Measurements from ENCODE around the gene PRKCZ. TPM values are rescaled to one million over a fixed set of nuclear protein-coding genes. Genes with fewer than 3 reads are reported as not detected.

The PRKCZ gene
- total and polyA plus RNA-seq, 2 experiments from 2014 or later = 26.2 to 36.9 TPM

DNA sequence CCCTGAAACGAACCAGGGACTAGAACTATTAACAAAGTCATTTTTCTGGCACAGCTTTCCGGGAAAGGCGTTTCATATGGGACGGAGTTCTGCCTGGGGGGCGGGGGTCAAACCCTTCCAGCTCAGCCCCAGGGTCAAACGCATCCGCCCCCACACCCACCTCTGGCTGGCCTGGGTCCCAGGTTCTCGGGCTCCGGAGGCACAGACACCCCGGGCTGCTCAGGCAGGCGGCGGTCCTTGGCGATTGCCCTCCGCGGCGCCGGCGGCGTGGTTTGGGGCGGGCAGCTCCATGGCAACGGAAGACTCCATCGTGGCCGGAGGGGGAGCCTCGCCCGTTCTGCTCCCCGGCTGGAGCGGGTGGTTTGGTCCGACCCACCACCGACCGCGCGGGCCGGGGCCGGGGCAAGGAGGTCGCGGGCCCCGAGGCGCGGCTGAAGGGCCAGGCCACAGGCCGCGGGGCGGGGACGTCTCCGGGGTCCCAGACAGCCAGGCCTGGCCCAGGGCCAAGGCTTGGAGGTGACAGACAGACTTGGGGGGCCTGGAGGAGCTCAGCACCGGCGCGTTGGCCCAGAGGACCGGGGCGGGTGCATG, 46.6 kb upstream of the PRKCZ start, which contains the start of gene CFAP74:
Gene CFAP74, minus strand, starts transcription at position 246 of the 591 bp plus-strand sequence. CDS start 12,830 bp downstream, outside the sequence.
- ATAC-seq (peak; percentile 96), DNase-seq (ENCODE audit: low spot score) (peak; percentile 93)
- H3K27me3 ChIP-seq (ENCODE audit: insufficient read depth) = peaks cover 6% of the 10 kb centered on the region; the same call in 1 of the 2 replicates
- no peaks in the 10 kb centered on the region for H3K79me2 ChIP-seq (replicated peaks; ENCODE audit: insufficient read depth)
- H2AFZ ChIP-seq = peak within 1 kb of the TSS; percentile 99
- H3K4me3 ChIP-seq = peak within 1 kb of the TSS; percentile 64
- H4K20me1 ChIP-seq (replicated peaks; ENCODE audit: insufficient read depth) = no peaks in the 10 kb centered on the region
- 0 out of 2 replicates have a peak, but pooled peaks cover 4% of the 10 kb centered on the region for H3F3A ChIP-seq (replicated peaks; ENCODE audit: low read depth)
- no peak within 1 kb of the TSS for H3K27ac ChIP-seq (ENCODE audit: low read depth)
- Mint-ChIP-seq H3K4me3 (peak within 1 kb of the TSS; percentile 67), H3K27me3 (ENCODE audit: insufficient read depth, low read depth, poor library complexity) (peaks cover 11% of the 10 kb centered on the region), H3K36me3 (ENCODE audit: low read depth) (no peaks in the 10 kb centered on the region; the same call in 2 of the 3 replicates), H3K4me1 (peaks cover 5% of the 10 kb centered on the region; the same call in 2 of the 3 replicates), H3K27ac (no peak within 1 kb of the TSS), H3K9me3 (no peaks in the 10 kb centered on the region)
- no peaks in the 10 kb centered on the region for H3K36me3 ChIP-seq (ENCODE audit: insufficient read depth)
- H3K4me1 ChIP-seq (ENCODE audit: insufficient read depth) = peaks cover 10% of the 10 kb centered on the region
- peak within 1 kb of the TSS; percentile 86 for H3K4me2 ChIP-seq
- TF ChIP-seq POLR2AphosphoS5 (IDR thresholded peaks at IDR 0.05; ENCODE audit: low read depth) (peak; percentile 38; the same call in 1 of the 2 replicates), ZNF331 (CRISPR knock-in tag; IDR thresholded peaks at IDR 0.05; ENCODE audit: low read depth) (no peak)
- no peaks in the 10 kb centered on the region for H3K9me2 ChIP-seq (ENCODE audit: insufficient read depth)

GRCh38 chr1:2004856-2005255, 45.4 kb upstream of the PRKCZ start:
- Histone ChIP-seq H3F3A (replicated peaks; ENCODE audit: low read depth) (0 out of 2 replicates have a peak, but pooled peaks cover 4% of the 10 kb centered on the region), H3K27me3 (ENCODE audit: insufficient read depth) (peaks cover 6% of the 10 kb centered on the region; the same call in 1 of the 2 replicates), H3K4me2 (no peak overlapping the region), H3K4me1 (ENCODE audit: insufficient read depth) (peaks cover 7% of the 10 kb centered on the region), H4K20me1 (replicated peaks; ENCODE audit: insufficient read depth) (no peaks in the 10 kb centered on the region), H3K4me3 (no peak overlapping the region), H2AFZ (no peak overlapping the region), H3K27ac (ENCODE audit: low read depth) (no peak overlapping the region), H3K36me3 (ENCODE audit: insufficient read depth) (no peaks in the 10 kb centered on the region), H3K9me2 (ENCODE audit: insufficient read depth) (no peaks in the 10 kb centered on the region), H3K79me2 (replicated peaks; ENCODE audit: insufficient read depth) (no peaks in the 10 kb centered on the region)
- Mint-ChIP-seq H3K9me3 (no peaks in the 10 kb centered on the region), H3K4me3 (no peak overlapping the region), H3K4me1 (peaks cover 2% of the 10 kb centered on the region; the same call in 1 of the 3 replicates), H3K27me3 (ENCODE audit: insufficient read depth, low read depth, poor library complexity) (peaks cover 12% of the 10 kb centered on the region), H3K27ac (no peak overlapping the region), H3K36me3 (ENCODE audit: low read depth) (no peaks in the 10 kb centered on the region)
- ATAC-seq (no peak), DNase-seq (ENCODE audit: low spot score) (no peak)
- TF ChIP-seq CTCF (conservative IDR thresholded peaks at IDR 0.05; ENCODE audit: low read depth in 2 of 2) (no peak), EZH2phosphoT487 (IDR thresholded peaks at IDR 0.05; ENCODE audit: unreplicated experiment) (no peak), ZNF462 (CRISPR knock-in tag; IDR thresholded peaks at IDR 0.05) (no peak), NANOG (IDR thresholded peaks at IDR 0.05; ENCODE audit: borderline replicate concordance) (no peak), POLR2AphosphoS5 (IDR thresholded peaks at IDR 0.05; ENCODE audit: low read depth) (no peak), EZH2 (IDR thresholded peaks at IDR 0.05; ENCODE audit: low read depth, unreplicated experiment) (no peak), STAT1 (IDR thresholded peaks at IDR 0.05; ENCODE audit: unreplicated experiment) (no peak)
- TF ChIP-seq, protein P1, sequence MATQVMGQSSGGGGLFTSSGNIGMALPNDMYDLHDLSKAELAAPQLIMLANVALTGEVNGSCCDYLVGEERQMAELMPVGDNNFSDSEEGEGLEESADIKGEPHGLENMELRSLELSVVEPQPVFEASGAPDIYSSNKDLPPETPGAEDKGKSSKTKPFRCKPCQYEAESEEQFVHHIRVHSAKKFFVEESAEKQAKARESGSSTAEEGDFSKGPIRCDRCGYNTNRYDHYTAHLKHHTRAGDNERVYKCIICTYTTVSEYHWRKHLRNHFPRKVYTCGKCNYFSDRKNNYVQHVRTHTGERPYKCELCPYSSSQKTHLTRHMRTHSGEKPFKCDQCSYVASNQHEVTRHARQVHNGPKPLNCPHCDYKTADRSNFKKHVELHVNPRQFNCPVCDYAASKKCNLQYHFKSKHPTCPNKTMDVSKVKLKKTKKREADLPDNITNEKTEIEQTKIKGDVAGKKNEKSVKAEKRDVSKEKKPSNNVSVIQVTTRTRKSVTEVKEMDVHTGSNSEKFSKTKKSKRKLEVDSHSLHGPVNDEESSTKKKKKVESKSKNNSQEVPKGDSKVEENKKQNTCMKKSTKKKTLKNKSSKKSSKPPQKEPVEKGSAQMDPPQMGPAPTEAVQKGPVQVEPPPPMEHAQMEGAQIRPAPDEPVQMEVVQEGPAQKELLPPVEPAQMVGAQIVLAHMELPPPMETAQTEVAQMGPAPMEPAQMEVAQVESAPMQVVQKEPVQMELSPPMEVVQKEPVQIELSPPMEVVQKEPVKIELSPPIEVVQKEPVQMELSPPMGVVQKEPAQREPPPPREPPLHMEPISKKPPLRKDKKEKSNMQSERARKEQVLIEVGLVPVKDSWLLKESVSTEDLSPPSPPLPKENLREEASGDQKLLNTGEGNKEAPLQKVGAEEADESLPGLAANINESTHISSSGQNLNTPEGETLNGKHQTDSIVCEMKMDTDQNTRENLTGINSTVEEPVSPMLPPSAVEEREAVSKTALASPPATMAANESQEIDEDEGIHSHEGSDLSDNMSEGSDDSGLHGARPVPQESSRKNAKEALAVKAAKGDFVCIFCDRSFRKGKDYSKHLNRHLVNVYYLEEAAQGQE (IDR thresholded peaks at IDR 0.05; ENCODE audit: unreplicated experiment) = no peak
